HUES6 (cell line): ENCODE measurements around the gene OR52W1.

ENCODE experiments used
- H3K27ac ChIP-seq: 2 replicates; pipeline ENCODE4 v1.7.0; 2013; ENCODE audit warnings: low read depth, mild to moderate bottlenecking, low read length, inconsistent platforms
- H3K27me3 ChIP-seq: 2 replicates; pipeline ENCODE4 v1.6.1; 2013; ENCODE audit warnings: low read length; ENCODE audit not compliant: control insufficient read depth, insufficient read depth
- H3K36me3 ChIP-seq: 2 replicates; pipeline ENCODE4 v1.6.1; 2013; ENCODE audit warnings: low read length; ENCODE audit not compliant: control insufficient read depth, insufficient read depth
- H3K4me1 ChIP-seq: 2 replicates; pipeline ENCODE4 v1.6.1; 2013; ENCODE audit warnings: low read length; ENCODE audit not compliant: control insufficient read depth, insufficient read depth
- H3K4me3 ChIP-seq: 2 replicates; pipeline ENCODE4 v1.5.1; 2013; ENCODE audit warnings: low read depth, low read length
- H3K9ac ChIP-seq: one replicate; pipeline ENCODE4 v1.6.1; 2013; ENCODE audit warnings: mild to moderate bottlenecking, low read length
- H3K9me3 ChIP-seq: 2 replicates; pipeline ENCODE4 v1.6.1; 2013; ENCODE audit warnings: low read depth, low read length; ENCODE audit not compliant: control insufficient read depth, insufficient read depth

Gene OR52W1

DNA sequence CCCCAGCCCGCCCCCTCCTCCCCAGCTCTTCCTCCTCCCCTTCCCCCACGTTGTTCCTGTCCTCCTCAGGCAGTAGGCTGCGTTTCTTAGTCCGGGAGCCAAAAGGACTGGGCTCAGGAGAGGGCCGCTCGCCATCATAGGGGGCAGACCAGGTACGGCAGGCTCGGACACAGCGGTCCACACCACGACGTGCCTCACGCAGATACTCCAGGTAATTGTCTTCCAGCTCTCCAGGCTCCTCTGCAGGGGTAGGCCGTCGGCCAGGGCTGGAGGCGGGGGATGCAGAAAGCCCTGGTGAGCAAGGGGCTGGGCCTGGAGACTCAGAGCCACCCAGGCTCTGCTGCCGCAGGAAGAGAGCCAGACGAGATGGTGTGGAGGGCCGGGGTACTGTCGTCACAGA lies 18.7 kb downstream of the OR52W1 start:
- Histone ChIP-seq H3K9ac (no peak overlapping the region), H3K4me3 (no peak overlapping the region), H3K36me3 (peaks cover 85% of the 10 kb centered on the region), H3K4me1 (no peaks in the 10 kb centered on the region; the same call in 1 of the 2 replicates), H3K27ac (no peak overlapping the region), H3K9me3 (no peaks in the 10 kb centered on the region), H3K27me3 (no peaks in the 10 kb centered on the region)

GRCh38 chr11:6219359-6219758 lies 20.3 kb downstream of the OR52W1 start:
- H3K36me3 ChIP-seq, result peaks cover 85% of the 10 kb centered on the region
- H3K9ac ChIP-seq, result no peak overlapping the region
- H3K4me1 ChIP-seq, result no peaks in the 10 kb centered on the region; the same call in 1 of the 2 replicates
- H3K27me3 ChIP-seq, result no peaks in the 10 kb centered on the region
- no peak overlapping the region for H3K4me3 ChIP-seq
- H3K27ac ChIP-seq, result no peak overlapping the region
- H3K9me3 ChIP-seq, result no peaks in the 10 kb centered on the region

DNA sequence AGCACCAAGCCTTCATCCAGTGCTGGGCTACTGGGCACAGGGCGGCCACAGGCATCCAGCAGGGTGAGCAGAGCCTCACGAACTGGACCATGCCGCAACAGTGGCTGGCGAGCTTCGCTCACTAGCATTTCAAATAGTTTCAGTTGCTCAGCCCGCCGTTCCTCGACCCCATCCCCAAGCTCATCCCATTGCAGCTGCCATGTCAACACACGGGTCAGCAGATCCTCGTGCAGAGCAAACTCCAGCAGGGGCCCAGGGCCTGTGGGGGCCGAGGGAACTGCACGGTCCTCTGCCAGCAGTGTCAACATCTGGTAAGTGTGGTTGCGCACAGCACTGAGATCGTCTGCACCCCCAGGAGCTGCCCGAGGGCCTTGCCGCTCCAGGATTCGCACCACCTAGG lies 24.8 kb downstream of the OR52W1 start:
- Histone ChIP-seq H3K27me3 (no peaks in the 10 kb centered on the region), H3K9ac (no peak overlapping the region), H3K36me3 (peaks cover 49% of the 10 kb centered on the region), H3K4me3 (no peak overlapping the region), H3K27ac (no peak overlapping the region), H3K9me3 (no peaks in the 10 kb centered on the region), H3K4me1 (no peaks in the 10 kb centered on the region; the same call in 1 of the 2 replicates)

- peaks cover 44% of the 10 kb centered on the region for H3K36me3 ChIP-seq
- no peak overlapping the region for H3K9ac ChIP-seq
- no peak overlapping the region for H3K27ac ChIP-seq
- H3K27me3 ChIP-seq, result no peaks in the 10 kb centered on the region
- H3K4me3 ChIP-seq, result no peak overlapping the region
- H3K4me1 ChIP-seq, result no peaks in the 10 kb centered on the region; the same call in 1 of the 2 replicates
- H3K9me3 ChIP-seq, result no peaks in the 10 kb centered on the region
Observed at GRCh38 chr11:6224421-6224820, 25.4 kb downstream of the OR52W1 start.

GRCh38 chr11:6225024-6225423 lies 26.0 kb downstream of the OR52W1 start:
- no peaks in the 10 kb centered on the region for H3K27me3 ChIP-seq
- H3K9me3 ChIP-seq, result no peaks in the 10 kb centered on the region
- H3K27ac ChIP-seq, result no peak overlapping the region
- no peak overlapping the region for H3K4me3 ChIP-seq
- H3K9ac ChIP-seq, result no peak overlapping the region
- peaks cover 38% of the 10 kb centered on the region for H3K36me3 ChIP-seq
- no peaks in the 10 kb centered on the region for H3K4me1 ChIP-seq

DNA sequence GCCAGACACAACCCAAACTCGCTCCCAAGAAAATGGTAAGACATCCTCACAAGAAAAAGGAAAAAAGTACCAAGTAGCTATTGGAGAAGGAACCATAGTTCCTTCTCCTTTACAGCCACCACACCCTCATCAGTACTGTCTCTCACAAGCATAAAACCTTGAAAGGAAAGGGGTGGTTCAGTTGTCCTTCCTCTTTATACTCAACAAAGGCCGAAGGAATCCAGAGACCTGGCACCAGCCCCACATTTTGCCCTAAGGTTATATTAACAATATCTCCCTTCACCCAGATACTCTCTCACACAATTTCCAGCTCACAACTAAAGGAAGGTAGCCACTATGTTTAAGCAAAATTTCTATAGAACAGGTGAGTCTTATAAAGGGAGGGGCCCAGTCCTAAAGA lies 26.9 kb downstream of the OR52W1 start:
- no peaks in the 10 kb centered on the region for H3K27me3 ChIP-seq
- H3K27ac ChIP-seq, result no peak overlapping the region
- H3K4me1 ChIP-seq, result no peaks in the 10 kb centered on the region
- H3K9ac ChIP-seq, result no peak overlapping the region
- H3K9me3 ChIP-seq, result no peaks in the 10 kb centered on the region
- H3K4me3 ChIP-seq, result no peak overlapping the region
- peaks cover 31% of the 10 kb centered on the region for H3K36me3 ChIP-seq

GRCh38 chr11:6228520-6228919 lies 29.5 kb downstream of the OR52W1 start:
- H3K4me3 ChIP-seq, result no peak overlapping the region
- H3K27me3 ChIP-seq, result no peaks in the 10 kb centered on the region
- H3K4me1 ChIP-seq, result 0 out of 2 replicates have a peak, but pooled peaks cover 1% of the 10 kb centered on the region
- H3K27ac ChIP-seq, result no peak overlapping the region
- no peak overlapping the region for H3K9ac ChIP-seq
- H3K9me3 ChIP-seq, result no peaks in the 10 kb centered on the region
- H3K36me3 ChIP-seq, result peaks cover 11% of the 10 kb centered on the region

GRCh38 chr11:6229911-6230310 lies 30.9 kb downstream of the OR52W1 start:
- H3K4me1 ChIP-seq, result 0 out of 2 replicates have a peak, but pooled peaks cover 6% of the 10 kb centered on the region
- H3K9ac ChIP-seq, result no peak overlapping the region
- no peaks in the 10 kb centered on the region for H3K27me3 ChIP-seq
- H3K9me3 ChIP-seq, result no peaks in the 10 kb centered on the region
- no peak overlapping the region for H3K27ac ChIP-seq
- no peaks in the 10 kb centered on the region for H3K36me3 ChIP-seq
- no peak overlapping the region for H3K4me3 ChIP-seq

GRCh38 chr11:6232899-6233298 lies 33.9 kb downstream of the OR52W1 start:
- Histone ChIP-seq H3K9me3 (no peaks in the 10 kb centered on the region), H3K4me1 (0 out of 2 replicates have a peak, but pooled peaks cover 6% of the 10 kb centered on the region), H3K36me3 (no peaks in the 10 kb centered on the region), H3K27ac (no peak overlapping the region), H3K27me3 (no peaks in the 10 kb centered on the region), H3K4me3 (no peak overlapping the region), H3K9ac (no peak overlapping the region)

DNA sequence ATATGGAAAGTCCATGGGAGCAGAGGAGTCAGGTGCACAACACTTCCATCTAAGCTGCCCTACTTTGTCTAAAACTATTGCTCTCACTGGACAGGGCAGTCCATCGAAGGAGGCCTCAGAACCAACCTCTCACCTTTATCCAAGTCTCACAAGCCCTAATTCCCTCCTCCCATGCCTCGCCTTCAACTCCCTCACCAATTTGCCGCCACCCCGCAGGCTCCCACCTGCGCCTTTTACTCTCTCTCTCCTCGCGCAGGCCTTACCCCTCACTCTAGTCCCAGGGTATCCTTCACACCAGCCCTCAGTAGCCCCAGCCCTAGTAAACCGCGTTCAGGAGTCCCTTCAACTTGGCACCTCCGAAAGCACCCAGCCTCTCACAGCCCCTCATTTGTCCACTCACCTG lies 35.0 kb downstream of the OR52W1 start:
- H3K9ac ChIP-seq, result peak overlapping the region; percentile 91
- no peak overlapping the region for H3K27ac ChIP-seq
- peak overlapping the region; percentile 97 for H3K4me3 ChIP-seq
- H3K36me3 ChIP-seq, result no peaks in the 10 kb centered on the region
- H3K4me1 ChIP-seq, result 0 out of 2 replicates have a peak, but pooled peaks cover 6% of the 10 kb centered on the region
- H3K9me3 ChIP-seq, result no peaks in the 10 kb centered on the region
- H3K27me3 ChIP-seq, result no peaks in the 10 kb centered on the region

DNA sequence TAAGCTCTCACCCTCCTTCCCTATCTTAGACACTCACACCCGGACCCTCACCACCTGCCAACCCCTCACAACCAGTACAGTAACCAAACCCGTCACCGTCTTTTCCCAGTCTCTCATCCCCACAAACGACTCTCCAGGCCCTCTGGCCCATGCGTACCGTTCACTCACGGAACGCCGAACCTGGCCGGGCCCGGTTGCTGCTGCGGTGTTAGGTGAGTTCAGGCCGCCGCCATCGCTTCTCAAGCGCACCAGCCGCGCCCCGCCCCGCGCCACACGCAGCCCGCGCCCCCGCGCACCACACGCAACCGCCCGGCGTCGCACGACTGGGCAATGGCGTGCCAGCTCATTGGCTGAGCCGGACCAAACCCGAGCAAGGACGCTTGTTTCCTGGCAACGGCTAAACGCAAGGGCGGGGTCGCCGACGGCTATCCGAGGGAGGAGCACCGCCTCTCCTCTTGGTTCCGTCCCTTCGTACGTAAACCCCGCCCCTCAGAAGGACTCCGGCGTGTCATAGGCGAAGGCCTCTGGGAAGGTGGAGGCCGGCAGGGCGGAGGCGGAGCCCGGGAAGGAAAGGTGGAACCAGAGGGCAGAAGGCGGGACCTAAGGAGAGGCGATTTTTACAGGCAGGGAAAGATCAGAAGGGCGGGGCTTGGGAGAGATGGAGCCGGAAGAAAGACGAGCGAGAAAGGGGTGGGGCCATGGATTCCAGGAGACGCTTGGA lies 35.5 kb downstream of the OR52W1 start, which contains the start of gene FHIP1B:
TSS of gene FHIP1B (minus strand) at position 250 of the 721 bp plus-strand sequence. CDS start 10,120 bp downstream, outside the sequence.
- Histone ChIP-seq H3K36me3 (no peaks in the 10 kb centered on the region), H3K4me1 (0 out of 2 replicates have a peak, but pooled peaks cover 6% of the 10 kb centered on the region), H3K9ac (peak within 1 kb of the TSS; percentile 91), H3K27me3 (no peaks in the 10 kb centered on the region), H3K4me3 (peak within 1 kb of the TSS; percentile 97), H3K9me3 (no peaks in the 10 kb centered on the region), H3K27ac (peak within 1 kb of the TSS; percentile 67; the same call in 1 of the 2 replicates)
